IMR-90 (cell line): ENCODE results near the gene HSPA1L. TPM values are rescaled to one million over a fixed set of nuclear protein-coding genes. Genes with fewer than 3 reads are reported as not detected.
"Not testable (repeated sequence)": the region's sequence is repeated elsewhere in the genome, so short reads cannot be mapped to it uniquely, and the experiment has no call there.

Experiments used
- ATAC-seq: fragments of 200-7000 bp; cut with Tn5 transposase; 2 replicates; pipeline ENCODE4 v1.9.1; 2020; ENCODE audit warnings: low read depth, mild to moderate bottlenecking, moderate library complexity
- BruUV-seq: library from RNA; stranded (reverse); fragments of 400-500 nt; replicated peaks from 2 replicates; lab custom pipeline; 2021; lab: Mats Ljungman, UMichigan
- CTCF ChIA-PET: fragments of 300-600 bp; formaldehyde crosslinking; extraction: SDS; loops from one replicate; lab custom pipeline; 2021; ENCODE audit warnings: antibody characterized with exemption; lab: Yijun Ruan, JAX
- POLR2A ChIA-PET: fragments of 300-600 bp; sonication (Branson Sonifier 250); formaldehyde crosslinking; loops from one replicate; lab custom pipeline; 2022; ENCODE audit warnings: antibody characterized with exemption; ENCODE audit not compliant: unreplicated experiment; lab: Charles Lee
- DNase-seq: peaks from one replicate; pipeline ENCODE4 v3.0.0; 2013
- H2AFZ ChIP-seq: replicated peaks from 2 replicates; pipeline ENCODE3; 2013; ENCODE audit warnings: low read length, mild to moderate bottlenecking; ENCODE audit not compliant: poor library complexity
- H2AK5ac ChIP-seq: 2 replicates; pipeline ENCODE4 v1.6.1; 2013; ENCODE audit warnings: low read depth, low read length, inconsistent platforms
- H2AK9ac ChIP-seq: replicated peaks from 2 replicates; pipeline ENCODE3; 2013; ENCODE audit warnings: mild to moderate bottlenecking, low read depth, low read length, moderate library complexity; ENCODE audit not compliant: poor library complexity
- H2BK120ac ChIP-seq: 2 replicates; pipeline ENCODE4 v1.6.1; 2013; ENCODE audit warnings: low read depth, low read length, inconsistent platforms
- H2BK15ac ChIP-seq: 3 replicates; pipeline ENCODE4 v1.6.1; 2013; ENCODE audit warnings: low read depth, low read length, inconsistent platforms
- H2BK20ac ChIP-seq: 2 replicates; pipeline ENCODE4 v1.6.1; 2013; ENCODE audit warnings: low read depth, mild to moderate bottlenecking, inconsistent platforms, low read length, moderate library complexity
- H2BK5ac ChIP-seq: 2 replicates; pipeline ENCODE4 v1.6.1; 2013; ENCODE audit warnings: mild to moderate bottlenecking, low read depth, low read length, inconsistent platforms; ENCODE audit not compliant: poor library complexity, severe bottlenecking
- H3K14ac ChIP-seq: replicated peaks from 2 replicates; pipeline ENCODE4 v1.6.1; 2013; ENCODE audit warnings: low read depth, low read length, inconsistent platforms
- H3K18ac ChIP-seq: 2 replicates; pipeline ENCODE4 v1.6.1; 2013; ENCODE audit warnings: low read depth, low read length, control low read depth
- H3K23ac ChIP-seq: 2 replicates; pipeline ENCODE4 v1.6.1; 2013; ENCODE audit warnings: low read depth, low read length, inconsistent platforms
- H3K27ac ChIP-seq: 2 replicates; pipeline ENCODE4 v1.5.1; 2013; ENCODE audit warnings: mild to moderate bottlenecking, control low read depth, low read length; ENCODE audit not compliant: insufficient read depth
- H3K27me3 ChIP-seq: 2 replicates; pipeline ENCODE4 v1.6.1; 2013; ENCODE audit warnings: low read length; ENCODE audit not compliant: control insufficient read depth, insufficient read depth
- H3K36me3 ChIP-seq: 2 replicates; pipeline ENCODE4 v1.6.1; 2013; ENCODE audit warnings: low read length, mixed read lengths; ENCODE audit not compliant: control insufficient read depth, insufficient read depth
- H3K4ac ChIP-seq: 2 replicates; pipeline ENCODE4 v1.6.1; 2013; ENCODE audit warnings: low read depth, low read length, inconsistent platforms
- H3K4me1 ChIP-seq: 2 replicates; pipeline ENCODE4 v1.6.1; 2013; ENCODE audit warnings: low read length, mixed read lengths; ENCODE audit not compliant: control insufficient read depth, insufficient read depth
- H3K4me2 ChIP-seq: 2 replicates; pipeline ENCODE4 v1.6.1; 2013; ENCODE audit warnings: low read depth, mild to moderate bottlenecking, control low read depth, low read length, moderate library complexity
- H3K4me3 ChIP-seq: 2 replicates; pipeline ENCODE4 v1.5.1; 2013; ENCODE audit warnings: low read depth, mild to moderate bottlenecking, control low read depth, low read length, moderate library complexity; ENCODE audit not compliant: insufficient read depth
- H3K56ac ChIP-seq: 2 replicates; pipeline ENCODE4 v1.6.1; 2013; ENCODE audit warnings: low read length, inconsistent platforms; ENCODE audit not compliant: insufficient read depth; ENCODE audit errors: extremely low read depth
- H3K79me1 ChIP-seq, 2 experiments: 2 replicates each; pipeline ENCODE4 v1.6.1; 2013; ENCODE audit warnings: low read length in 2 of 2, inconsistent platforms in 1 of 2, low read depth in 1 of 2
- H3K9ac ChIP-seq: 2 replicates; pipeline ENCODE4 v1.6.1; 2013; ENCODE audit warnings: low read depth, low read length, control low read depth
- H3K9me1 ChIP-seq: 2 replicates; pipeline ENCODE4 v1.6.1; 2013; ENCODE audit warnings: low read length, inconsistent platforms; ENCODE audit not compliant: insufficient read depth
- H3K9me3 ChIP-seq: 2 replicates; pipeline ENCODE4 v1.6.1; 2013; ENCODE audit warnings: low read length; ENCODE audit not compliant: control insufficient read depth, insufficient read depth
- H4K20me1 ChIP-seq: 2 replicates; pipeline ENCODE4 v1.6.1; 2013; ENCODE audit warnings: low read length, inconsistent platforms; ENCODE audit not compliant: insufficient read depth
- H4K5ac ChIP-seq: 2 replicates; pipeline ENCODE4 v1.6.1; 2013; ENCODE audit warnings: mild to moderate bottlenecking, low read depth, low read length, control low read depth
- H4K8ac ChIP-seq, 2 experiments: 2 replicates each; pipeline ENCODE4 v1.6.1; 2013; ENCODE audit warnings: low read depth in 2 of 2, low read length in 2 of 2, control low read depth in 1 of 2, inconsistent platforms in 1 of 2
- H4K91ac ChIP-seq: 2 replicates; pipeline ENCODE4 v1.6.1; 2013; ENCODE audit warnings: low read depth, low read length, inconsistent platforms; ENCODE audit not compliant: insufficient read depth
- WGBS, 2 experiments: methylation state at CpG; one replicate each; pipeline versions ENCODE4 v1.1.5 to v1.1.7; 2013; ENCODE audit warnings: missing lambda C conversion rate in 2 of 2; ENCODE audit not compliant: insufficient read length in 1 of 2; ENCODE audit errors: extremely low coverage in 2 of 2; 5-methylcytosine and 5-hydroxymethylcytosine counted together
- dilution Hi-C: fragments of 300-500 bp; cut with HindIII; formaldehyde crosslinking; loops from one replicate; pipeline ENCODE4 v1.14.3; 2018; ENCODE audit warnings: low sequenced_read_pairs; ENCODE audit not compliant: unreplicated experiment
- in situ Hi-C: fragments of 300-500 bp; cut with MboI; formaldehyde crosslinking; loops from 3 replicates; pipeline ENCODE4 v1.14.3; 2019; ENCODE audit warnings: low sequenced_read_pairs, inconsistent platforms, mixed read lengths
- intact Hi-C: fragments of 100-400 bp; cut with micrococcal nuclease; formaldehyde crosslinking; loops from 2 replicates; pipeline ENCODE4 v1.10.0; 2022
- polyA plus RNA-seq, 3 experiments: library from polyadenylated mRNA; depleted of rRNA; stranded (reverse); fragments of >200 nt; gene quantifications; 2 replicates each; pipeline ENCODE4 v1.2.3, GENCODE V29; 2012; ENCODE audit warnings: low replicate concordance in 1 of 3
- total RNA-seq: library from RNA; depleted of rRNA; stranded (reverse); fragments of >200 nt; gene quantifications from 2 replicates; pipeline ENCODE4 v1.2.3, GENCODE V29; 2012

Gene HSPA1L
- total and polyA plus RNA-seq, 2 of the 4 experiments (the other 2 are of a cell fraction): 0.97 to 1.3 TPM

- H3K56ac ChIP-seq, H3K18ac ChIP-seq, H2BK20ac ChIP-seq, H3K9me3 ChIP-seq, CTCF ChIA-PET, H4K5ac ChIP-seq, H3K4me3 ChIP-seq, BruUV-seq, H3K9me1 ChIP-seq, H3K14ac ChIP-seq, dilution Hi-C loops, DNase-seq, H3K27ac ChIP-seq, H2AK9ac ChIP-seq, H3K23ac ChIP-seq, H4K8ac ChIP-seq, H2AFZ ChIP-seq, H2AK5ac ChIP-seq, H3K27me3 ChIP-seq, H2BK120ac ChIP-seq, intact Hi-C loops, H4K91ac ChIP-seq, H2BK15ac ChIP-seq, H3K4me2 ChIP-seq, ATAC-seq, H2BK5ac ChIP-seq, H3K4ac ChIP-seq: not testable (repeated sequence)
- Histone ChIP-seq H3K79me1 (peaks cover 22 to 43% of the 10 kb centered on the region in 2 experiments; a peak in 3 of 4 replicates), H3K4me1 (peaks cover 11% of the 10 kb centered on the region), H3K9ac (0 out of 2 replicates have a peak overlapping the region, but pooled peaks have one; percentile 28), H3K36me3 (peaks cover 43% of the 10 kb centered on the region), H4K20me1 (peaks cover 55% of the 10 kb centered on the region)
- in situ Hi-C loops: loop anchor here (10.0 kb wide), 2 partner anchors 153 to 293 kb away; partner anchors contain the start of genes ATP6V1G2, DDX39B, LY6G5C and NFKBIL1
- POLR2A ChIA-PET: interaction anchor here (0.7 kb wide), 1 partner anchor 18 kb away, joined by 3 read pairs; no protein-coding TSS in a partner anchor
- WGBS, 2 experiments: 67% methylated on average over 1 of the region's 9 CpGs; no CpG with 5 or more reads in 1 of the 2 experiments
These were observed 23.1 kb upstream of the HSPA1L start for GRCh38 chr6:31838114-31838553.
